T-helper 1 cell treated with Interleukin-12 subunit alpha and Interleukin-12 subunit beta and Interleukin-4 antibody, amounts not matched to agents 30 ng/mL and 1 ng/mL, for 36 hours (primary cell): Measurements from ENCODE around the gene TRIM5. TPM values are rescaled to one million over a fixed set of nuclear protein-coding genes. Genes with fewer than 3 reads are reported as not detected.
"Not testable (repeated sequence)": the region's sequence is repeated elsewhere in the genome, so short reads cannot be mapped to it uniquely, and the experiment has no call there.

ENCODE experiments used
- intact Hi-C: fragments of 100-400 bp; cut with micrococcal nuclease; formaldehyde crosslinking; loops from one replicate; pipeline ENCODE4 v1.15.1; 2024
- total RNA-seq: library from RNA; stranded (reverse); gene quantifications from 2 replicates; pipeline ENCODE4 v1.2.3, GENCODE V29; 2022

TRIM5 gene, protein sequence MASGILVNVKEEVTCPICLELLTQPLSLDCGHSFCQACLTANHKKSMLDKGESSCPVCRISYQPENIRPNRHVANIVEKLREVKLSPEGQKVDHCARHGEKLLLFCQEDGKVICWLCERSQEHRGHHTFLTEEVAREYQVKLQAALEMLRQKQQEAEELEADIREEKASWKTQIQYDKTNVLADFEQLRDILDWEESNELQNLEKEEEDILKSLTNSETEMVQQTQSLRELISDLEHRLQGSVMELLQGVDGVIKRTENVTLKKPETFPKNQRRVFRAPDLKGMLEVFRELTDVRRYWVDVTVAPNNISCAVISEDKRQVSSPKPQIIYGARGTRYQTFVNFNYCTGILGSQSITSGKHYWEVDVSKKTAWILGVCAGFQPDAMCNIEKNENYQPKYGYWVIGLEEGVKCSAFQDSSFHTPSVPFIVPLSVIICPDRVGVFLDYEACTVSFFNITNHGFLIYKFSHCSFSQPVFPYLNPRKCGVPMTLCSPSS
- total RNA-seq: 22.1 and 24.0 TPM in 2 replicates

DNA sequence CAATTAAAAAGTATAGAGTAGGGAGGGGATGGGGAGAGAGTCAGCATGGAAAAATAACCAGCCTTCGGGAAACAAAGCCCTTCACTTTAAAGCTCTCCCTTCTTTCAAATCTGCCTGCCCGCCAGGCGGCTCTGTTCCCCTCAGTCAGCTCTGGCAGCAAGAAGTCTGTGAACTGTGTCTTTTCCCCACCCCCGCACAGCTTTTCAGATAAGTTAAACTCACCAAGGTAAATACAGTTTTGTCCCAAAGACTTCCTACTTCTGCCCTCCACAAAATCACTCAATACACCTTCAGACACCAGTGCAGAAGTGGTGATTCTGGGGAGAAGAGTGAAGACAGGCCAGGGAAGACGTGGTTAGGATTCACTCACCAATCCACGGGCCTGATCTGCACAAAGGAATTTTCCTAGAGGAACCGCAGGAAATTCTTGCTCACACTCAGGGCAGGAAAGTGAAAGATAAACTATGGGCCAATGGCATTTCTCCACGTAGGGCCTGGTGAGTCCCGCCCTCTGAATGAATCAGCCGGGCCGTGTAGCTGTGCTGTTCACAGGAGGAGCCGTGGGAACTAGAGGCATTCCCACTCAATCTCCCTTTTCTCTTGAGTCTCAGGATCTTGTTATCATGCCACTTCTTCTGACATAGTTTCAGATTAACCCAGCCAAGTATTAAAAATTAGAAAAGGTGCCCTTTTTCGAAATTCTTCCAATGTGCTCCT lies at the start of gene TRIM5:
Gene TRIM5 (minus strand): TSS at position 429 of the 717 bp plus-strand sequence. CDS start 4,897 bp downstream, outside the sequence.
- intact Hi-C loops: loop anchor here (1.0 to 5.0 kb wide), 13 partner anchors 16 to 1076 kb away; partner anchors contain the start of genes ARFIP2, CAVIN3, FHIP1B and MRPL17

GRCh38 chr11:5727691-5728090 lies 42.8 kb upstream of the TRIM5 start:
- intact Hi-C loops: no loop called here

- intact Hi-C loops: no loop called here
These were observed 41.5 kb upstream of the TRIM5 start for GRCh38 chr11:5726351-5726750.

DNA sequence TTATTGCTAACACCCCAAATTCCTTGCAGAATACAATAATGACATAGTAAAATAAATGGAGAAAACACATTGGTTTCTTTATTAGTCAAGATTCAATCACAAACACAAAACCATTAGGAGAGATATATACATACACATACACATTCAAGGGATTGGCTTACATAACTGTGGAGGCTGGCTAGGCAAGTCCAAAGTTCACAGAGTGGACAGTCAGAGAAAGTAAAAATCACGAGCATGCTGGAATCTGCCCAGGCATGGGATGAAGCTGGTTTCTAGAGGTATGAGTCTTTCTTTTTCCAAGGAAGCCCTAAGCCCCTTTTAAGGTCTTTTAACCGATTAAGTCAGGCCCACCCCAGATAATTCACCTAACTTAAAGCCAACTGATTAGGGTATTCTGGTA lies 37.7 kb upstream of the TRIM5 start:
- intact Hi-C loops: no loop called here

GRCh38 chr11:5719703-5720495 lies 35.0 kb upstream of the TRIM5 start:
- intact Hi-C loops: no loop called here

DNA sequence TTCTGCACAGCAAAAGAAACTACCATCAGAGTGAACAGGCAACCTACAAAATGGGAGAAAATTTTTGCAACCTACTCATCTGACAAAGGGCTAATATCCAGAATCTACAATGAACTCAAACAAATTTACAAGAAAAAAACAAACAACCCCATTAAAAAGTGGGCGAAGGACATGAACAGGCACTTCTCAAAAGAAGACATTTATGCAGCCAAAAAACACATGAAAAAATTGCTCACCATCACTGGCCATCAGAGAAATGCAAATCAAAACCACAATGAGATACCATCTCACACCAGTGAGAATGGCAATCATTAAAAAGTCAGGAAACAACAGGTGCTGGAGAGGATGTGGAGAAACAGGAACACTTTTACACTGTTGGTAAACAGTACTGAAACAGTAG lies 31.6 kb upstream of the TRIM5 start:
- intact Hi-C loops: not testable (repeated sequence)

DNA sequence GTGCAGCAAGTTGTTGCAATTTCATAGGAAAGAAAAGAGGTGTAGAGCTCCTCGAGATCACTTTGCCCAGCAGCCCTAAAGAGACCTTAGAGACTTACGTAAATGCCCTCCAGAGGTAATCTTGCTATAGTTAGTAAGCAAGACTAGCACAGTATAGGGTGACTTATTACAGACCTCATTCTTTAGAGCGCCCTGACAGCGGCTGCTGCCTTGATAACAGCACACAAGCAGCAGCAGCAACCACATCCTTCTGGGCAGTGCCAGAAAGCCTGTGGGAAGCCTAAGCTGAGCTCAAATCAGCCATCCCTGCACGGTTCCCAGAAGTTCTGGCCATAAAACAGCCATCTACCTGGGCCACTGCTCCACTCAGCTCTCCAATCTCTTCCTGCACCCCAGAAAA lies 28.8 kb upstream of the TRIM5 start:
- intact Hi-C loops: no loop called here

DNA sequence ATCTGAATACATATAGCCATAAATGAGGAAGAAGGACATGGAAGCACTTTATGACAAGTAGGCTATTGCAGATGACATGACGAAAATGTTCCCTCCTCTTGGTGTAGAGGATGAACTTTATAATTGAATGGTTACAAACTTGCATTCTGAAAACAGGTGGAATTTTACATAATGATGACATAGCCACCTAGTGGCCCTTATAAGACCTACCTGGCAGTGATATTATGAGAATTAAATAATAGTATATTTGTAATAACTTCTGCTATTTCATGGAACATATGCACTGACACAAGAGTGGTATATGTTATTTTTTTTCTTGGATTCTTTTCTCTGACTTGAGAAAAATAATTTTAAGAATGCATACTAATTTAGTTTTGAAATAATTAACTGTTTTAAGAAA lies 27.6 kb upstream of the TRIM5 start:
- intact Hi-C loops: loop anchor here (1.0 kb wide), 3 partner anchors 28 to 236 kb away; no protein-coding TSS in a partner anchor

DNA sequence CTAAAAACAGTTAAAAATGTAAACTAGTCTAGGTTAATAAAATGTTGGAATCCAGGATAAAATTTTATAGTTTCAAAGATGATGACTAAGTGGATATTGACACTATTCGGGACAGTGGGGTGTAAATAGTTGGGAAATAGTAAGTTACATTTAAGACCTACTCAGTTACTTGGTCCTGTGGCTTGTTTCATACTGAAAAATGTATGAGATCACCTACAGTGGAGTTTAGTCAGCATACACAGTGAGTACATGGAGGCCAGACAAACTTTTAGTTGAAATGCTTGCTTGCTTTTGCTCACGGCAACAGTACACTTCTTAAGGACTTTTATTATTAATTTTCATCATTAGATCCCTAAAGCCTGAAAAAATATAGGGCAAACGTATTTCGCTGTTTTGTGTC lies 20.8 kb upstream of the TRIM5 start:
- intact Hi-C loops: no loop called here

DNA sequence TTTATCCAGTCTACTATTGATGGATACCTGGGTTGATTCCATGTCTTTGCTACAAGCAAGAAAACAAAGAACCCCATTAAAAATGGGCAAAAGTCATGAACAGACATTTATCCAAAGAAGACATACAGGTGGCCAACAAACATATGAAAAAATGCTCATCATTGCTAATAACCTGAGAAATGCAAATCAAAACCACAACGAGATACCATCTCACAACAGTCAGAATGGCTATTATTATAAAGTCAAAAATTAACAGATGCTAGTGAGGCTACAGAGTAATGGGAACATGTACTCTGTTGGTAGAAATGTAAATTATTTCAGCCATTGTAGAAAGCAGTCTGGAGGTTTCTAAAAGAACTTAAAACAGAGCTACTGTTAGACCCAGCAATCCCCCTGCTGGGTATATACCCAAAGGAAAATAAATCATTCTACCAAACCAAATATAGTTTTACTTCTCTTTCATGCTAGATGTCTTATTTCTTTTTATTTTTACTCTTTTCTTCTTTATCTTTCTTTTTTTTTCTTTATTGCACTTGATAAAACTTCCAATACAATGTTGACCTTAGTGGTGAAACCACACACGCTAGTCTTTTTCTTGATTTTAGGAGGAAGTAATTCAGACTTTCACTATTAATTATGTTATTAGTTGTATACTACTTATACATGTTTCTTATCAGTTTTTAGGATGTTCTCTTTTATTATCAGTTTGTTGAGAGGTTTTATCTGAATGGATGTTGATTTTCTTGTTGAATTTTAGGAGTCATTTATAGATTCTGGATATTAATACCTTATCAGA lies 19.1 kb upstream of the TRIM5 start:
- intact Hi-C loops: no loop called here

- intact Hi-C loops: loop anchor here (2.0 kb wide), 1 partner anchor 16 kb away; the partner anchor contains the start of gene TRIM5
These were observed 16.2 kb upstream of the TRIM5 start for GRCh38 chr11:5701055-5701577.

- intact Hi-C loops: loop anchor here (2.0 kb wide), 1 partner anchor 16 kb away; the partner anchor contains the start of gene TRIM5
These were observed 15.7 kb upstream of the TRIM5 start for GRCh38 chr11:5700421-5701054.

GRCh38 chr11:5698281-5698680 lies 13.4 kb upstream of the TRIM5 start:
- intact Hi-C loops: no loop called here

GRCh38 chr11:5696210-5696609 lies 11.3 kb upstream of the TRIM5 start:
- intact Hi-C loops: no loop called here

DNA sequence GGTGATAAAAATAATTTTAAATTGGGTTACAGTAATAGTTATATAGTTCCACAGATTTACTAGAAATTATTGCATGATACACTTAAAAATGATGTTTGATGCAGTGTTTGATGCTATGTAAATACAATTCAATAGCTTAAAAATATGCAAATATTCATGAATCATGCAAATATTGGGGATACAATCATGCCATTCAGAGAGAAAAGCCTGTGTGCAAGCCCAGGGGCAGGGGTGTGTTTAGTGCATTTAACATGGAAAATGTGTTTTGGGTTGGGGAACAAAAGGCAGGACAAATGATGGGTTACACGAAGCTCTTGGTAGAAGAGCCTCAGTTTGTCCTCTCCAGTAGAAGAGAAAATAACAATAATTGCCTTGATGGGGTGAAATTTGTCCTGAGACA lies 10.7 kb upstream of the TRIM5 start:
- intact Hi-C loops: no loop called here

- intact Hi-C loops: loop anchor here (5.0 kb wide), 2 partner anchors 52 to 1302 kb away; partner anchors contain the start of gene TRIM21
These were observed 9.8 kb upstream of the TRIM5 start for GRCh38 chr11:5694642-5695041.

DNA sequence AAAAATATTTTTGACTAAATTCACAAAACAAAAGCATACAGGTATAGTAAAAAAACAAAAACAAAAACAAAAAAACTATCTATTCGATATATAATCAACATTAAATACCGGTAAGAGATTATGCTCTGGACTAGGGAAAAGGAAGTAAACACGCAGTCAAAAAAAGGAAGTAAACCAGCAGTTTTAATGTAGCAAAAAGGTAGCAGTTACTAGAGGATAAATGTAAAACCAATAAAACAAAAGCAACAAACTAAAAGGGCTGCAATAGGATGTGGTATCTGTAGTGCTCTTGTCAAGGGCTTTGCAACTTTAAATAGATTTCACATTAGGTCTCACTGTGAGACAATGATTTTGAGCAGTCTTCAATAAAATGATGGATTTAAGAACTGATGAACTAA lies 7.1 kb upstream of the TRIM5 start:
- intact Hi-C loops: loop anchor here (5.0 kb wide), 2 partner anchors 50 to 1300 kb away; partner anchors contain the start of gene TRIM21

GRCh38 chr11:5691238-5691963 lies 6.5 kb upstream of the TRIM5 start:
- intact Hi-C loops: loop anchor here (5.0 kb wide), 2 partner anchors 49 to 1299 kb away; partner anchors contain the start of gene TRIM21

DNA sequence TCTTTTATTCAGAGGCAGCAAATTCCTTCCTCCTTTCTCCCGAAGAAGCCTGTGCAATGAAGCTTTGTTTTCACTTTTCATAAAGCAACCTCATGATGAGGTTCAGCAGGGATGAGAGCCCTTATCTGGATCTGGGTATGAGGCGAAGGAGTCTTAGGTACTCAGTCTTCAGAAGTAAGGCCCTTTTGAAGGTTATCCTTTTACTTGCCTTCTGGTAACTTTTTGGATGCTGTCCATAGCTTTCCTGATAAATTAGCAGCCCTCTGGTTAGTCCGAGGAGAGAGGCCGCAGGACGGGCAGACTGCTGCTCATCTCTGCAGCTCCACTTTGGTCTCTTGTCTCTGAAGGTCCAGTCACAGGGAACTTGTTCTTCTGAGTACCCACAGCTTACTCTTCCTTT lies 5.9 kb upstream of the TRIM5 start:
- intact Hi-C loops: loop anchor here (5.0 kb wide), 2 partner anchors 48 to 1298 kb away; partner anchors contain the start of gene TRIM21
